Stimulated activated CD4-positive, alpha-beta T cell treated with anti-CD3 and anti-CD28 coated beads, Interleukin-2, amount 100 ng/mL, for 48 hours (primary cell): ENCODE data around the gene NOL4L.

Source experiments
- DNase-seq, 2 donors: peaks; one replicate each; pipeline ENCODE4 v3.0.0-alpha.2; 2020

The NOL4L gene

GRCh38 chr20:32438331-32438858 lies 146.7 kb downstream of the NOL4L start:
- no peak for DNase-seq

GRCh38 chr20:32437391-32438074 lies 147.6 kb downstream of the NOL4L start:
- no peak for DNase-seq

GRCh38 chr20:32436968-32437367 lies 148.2 kb downstream of the NOL4L start:
- no peak for DNase-seq

- DNase-seq = no peak
Observed at GRCh38 chr20:32436142-32436861, 148.8 kb downstream of the NOL4L start.

- no peak for DNase-seq
Observed at GRCh38 chr20:32435449-32436107, 149.6 kb downstream of the NOL4L start.

GRCh38 chr20:32434434-32434833 lies 150.7 kb downstream of the NOL4L start:
- no peak for DNase-seq

- DNase-seq = no peak
Observed at GRCh38 chr20:32433311-32434021, 151.7 kb downstream of the NOL4L start.

GRCh38 chr20:32432277-32432676 lies 152.9 kb downstream of the NOL4L start:
- no peak for DNase-seq

GRCh38 chr20:32431457-32431856 lies 153.7 kb downstream of the NOL4L start:
- no peak for DNase-seq

- no peak for DNase-seq
Observed at GRCh38 chr20:32429745-32430360, 155.3 kb downstream of the NOL4L start.

GRCh38 chr20:32429343-32429742 lies 155.8 kb downstream of the NOL4L start:
- DNase-seq = no peak

GRCh38 chr20:32427996-32428395 lies 157.1 kb downstream of the NOL4L start:
- DNase-seq = no peak

- no peak for DNase-seq
Observed at GRCh38 chr20:32421290-32421689, 163.8 kb downstream of the NOL4L start.

- no peak for DNase-seq
Observed at GRCh38 chr20:32418376-32418775, 166.8 kb downstream of the NOL4L start.

GRCh38 chr20:32416206-32416605 lies 168.9 kb downstream of the NOL4L start:
- DNase-seq = no peak

GRCh38 chr20:32415494-32415893 lies 169.6 kb downstream of the NOL4L start:
- no peak for DNase-seq

GRCh38 chr20:32411955-32412706 lies 173.0 kb downstream of the NOL4L start:
- DNase-seq = no peak

GRCh38 chr20:32407131-32407750 lies 177.9 kb downstream of the NOL4L start:
- DNase-seq = peak; percentile 31 to 37

GRCh38 chr20:32406701-32407100 lies 178.4 kb downstream of the NOL4L start:
- no peak for DNase-seq

- no peak for DNase-seq
Observed at GRCh38 chr20:32404017-32404416, 181.1 kb downstream of the NOL4L start.

GRCh38 chr20:32400476-32400875 lies 184.7 kb downstream of the NOL4L start:
- no peak for DNase-seq
